Immature natural killer cell (primary cell): ENCODE results near the gene TEDC1. TPM values are rescaled to one million over a fixed set of nuclear protein-coding genes. Genes with fewer than 3 reads are reported as not detected.

Experiments
- DNase-seq, 3 donors: peaks; one replicate each; pipeline ENCODE4 v3.0.0; 2022; ENCODE audit warnings: mixed read lengths in 1 of 3
- H3K27ac Mint-ChIP-seq, 6 donors: one replicate each; pipeline ENCODE4 v1.8.0; 2020; ENCODE audit warnings: mixed read lengths in 6 of 6, mild to moderate bottlenecking in 5 of 6, inconsistent platforms in 4 of 6, moderate library complexity in 3 of 6
- H3K27me3 Mint-ChIP-seq, 3 donors: one replicate each; pipeline ENCODE4 v1.8.0; 2020 to 2021; ENCODE audit warnings: low read depth in 3 of 3, mild to moderate bottlenecking in 3 of 3, mixed read lengths in 3 of 3, moderate library complexity in 3 of 3, inconsistent platforms in 1 of 3
- H3K36me3 Mint-ChIP-seq, 3 donors: one replicate each; pipeline ENCODE4 v1.8.0; 2020; ENCODE audit warnings: mixed read lengths in 3 of 3, inconsistent platforms in 2 of 3, mild to moderate bottlenecking in 2 of 3
- H3K4me1 Mint-ChIP-seq, 2 donors: one replicate each; pipeline ENCODE4 v1.8.0; 2020; ENCODE audit warnings: inconsistent platforms in 2 of 2, mild to moderate bottlenecking in 2 of 2, mixed read lengths in 2 of 2, moderate library complexity in 1 of 2
- H3K4me3 Mint-ChIP-seq, 5 donors: one replicate each; pipeline ENCODE4 v1.8.0; 2020; ENCODE audit warnings: mild to moderate bottlenecking in 5 of 5, mixed read lengths in 5 of 5, inconsistent platforms in 3 of 5, moderate library complexity in 3 of 5
- H3K9me3 Mint-ChIP-seq, 6 donors: one replicate each; pipeline ENCODE4 v1.8.0; 2020; ENCODE audit warnings: mild to moderate bottlenecking in 6 of 6, mixed read lengths in 6 of 6, inconsistent platforms in 4 of 6, moderate library complexity in 3 of 6
- polyA plus RNA-seq, 3 donors: library from polyadenylated mRNA; unstranded; fragments of 300-500 nt; fragmentation: Illumina TruSeq; gene quantifications; one replicate each; pipeline ENCODE4 v1.2.3, GENCODE V29; 2021

Gene TEDC1
- polyA plus RNA-seq: 10 to 100 TPM; 11.4 to 20.3 (median 15.9) TPM

DNA sequence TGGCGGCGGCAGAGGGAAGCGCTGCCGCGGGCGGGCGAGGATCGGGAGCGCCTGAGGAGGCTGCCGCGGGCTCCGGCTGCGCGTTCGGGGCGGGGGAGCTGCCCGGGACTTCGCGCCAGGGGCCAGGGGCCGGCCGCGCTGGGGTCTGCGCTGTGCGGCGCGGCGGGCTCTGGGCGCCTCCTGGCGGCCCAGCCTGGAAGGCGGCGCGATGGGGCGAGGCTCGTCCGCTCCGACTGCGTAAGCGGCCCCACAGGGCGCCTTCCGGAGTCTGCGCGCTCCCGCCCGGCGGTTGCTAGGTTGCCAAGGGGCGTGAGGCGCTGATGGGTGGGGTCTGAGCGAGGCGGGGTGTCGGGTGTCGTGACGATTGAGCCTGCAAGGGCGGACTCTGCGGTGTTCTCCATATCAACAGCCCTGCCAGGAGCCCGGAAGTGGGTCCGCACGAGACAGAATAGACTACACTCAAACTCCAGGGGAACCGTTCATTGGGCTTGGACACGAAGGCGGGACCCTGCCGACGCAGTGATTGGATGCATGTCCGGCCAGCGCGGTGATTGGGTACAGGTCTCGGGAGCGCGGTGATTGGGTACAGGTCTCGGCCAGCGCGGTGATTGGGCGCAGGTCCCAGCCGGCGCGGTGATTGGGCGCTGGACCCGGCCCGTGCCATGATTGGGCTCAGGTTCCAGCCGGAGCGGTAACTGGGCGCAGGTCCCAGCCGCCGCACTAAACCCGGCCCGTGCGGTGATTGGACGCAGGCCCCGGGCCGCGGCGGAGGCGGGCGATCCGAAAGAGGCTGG is at the start of gene TEDC1:
Gene TEDC1 (plus strand): TSS at position 675 of the 794 bp plus-strand sequence. CDS start 130 bp downstream, outside the sequence.
- H3K4me1 Mint-ChIP-seq: peaks cover 26 to 31% of the 10 kb centered on the region in 2 donors
- H3K4me3 Mint-ChIP-seq: peak within 1 kb of the TSS; percentile 81 to 92 (median 91)
- H3K27ac Mint-ChIP-seq: peak within 1 kb of the TSS; percentile 87 to 97 (median 94)
- H3K36me3 Mint-ChIP-seq: no peaks in the 10 kb centered on the region
- H3K27me3 Mint-ChIP-seq: peaks cover 22 to 54% (median 39%) of the 10 kb centered on the region in 3 donors
- peak; percentile 100 for DNase-seq
- no peaks in the 10 kb centered on the region for H3K9me3 Mint-ChIP-seq

GRCh38 chr14:105442125-105442524 is 48.9 kb upstream of the TEDC1 start:
- Mint-ChIP-seq H3K9me3 (no peaks in the 10 kb centered on the region), H3K4me1 (peaks cover 0 to 4% of the 10 kb centered on the region in 2 donors), H3K4me3 (no peak overlapping the region), H3K27me3 (peaks cover 0 to 2% (median 0%) of the 10 kb centered on the region in 3 donors), H3K27ac (no peak overlapping the region), H3K36me3 (peaks cover 0 to 4% (median 4%) of the 10 kb centered on the region in 3 donors)
- no peak for DNase-seq

DNA sequence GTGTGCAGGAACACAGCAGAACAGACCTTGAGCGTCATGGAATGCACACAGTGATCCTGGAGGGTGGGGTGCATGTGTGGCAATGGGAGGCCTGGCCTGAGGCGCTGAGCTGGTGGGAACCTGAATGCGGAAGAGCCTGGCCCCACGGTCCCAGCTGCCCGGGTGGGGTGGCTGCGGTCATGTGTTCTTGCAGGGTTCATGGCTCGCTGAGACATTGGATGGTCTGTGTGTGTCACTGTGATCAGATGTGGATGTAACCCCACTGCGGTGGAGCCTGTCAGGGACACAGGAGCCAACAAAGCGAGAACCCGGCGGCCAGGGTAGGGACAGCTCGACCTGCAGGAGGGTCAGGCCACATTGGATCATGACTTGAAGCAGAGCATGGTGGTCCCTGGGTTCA is 48.2 kb upstream of the TEDC1 start:
- no peaks in the 10 kb centered on the region for H3K9me3 Mint-ChIP-seq
- H3K4me3 Mint-ChIP-seq: no peak overlapping the region
- no peak overlapping the region for H3K27ac Mint-ChIP-seq

DNA sequence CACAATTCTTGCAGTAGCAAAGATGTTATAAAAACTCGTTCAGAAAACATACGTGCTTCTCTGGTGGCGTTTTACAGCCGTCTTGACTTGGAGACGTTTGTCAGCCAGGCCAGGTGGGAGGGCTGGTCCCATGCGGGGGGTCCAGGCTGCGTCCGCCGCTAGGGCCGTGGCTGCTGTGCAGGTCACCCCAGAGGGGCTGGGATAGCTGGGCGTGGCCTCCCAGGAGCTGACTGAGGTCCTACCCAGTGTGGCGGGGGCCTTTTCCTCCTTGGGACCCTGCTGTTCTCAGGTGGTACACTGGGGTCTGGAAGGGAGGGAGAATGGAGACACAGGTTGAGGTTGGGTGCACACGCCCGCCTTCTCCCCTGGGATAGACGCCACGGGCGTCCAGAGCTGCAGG is 46.2 kb upstream of the TEDC1 start:
- H3K27me3 Mint-ChIP-seq: peaks cover 0 to 2% (median 0%) of the 10 kb centered on the region in 3 donors
- DNase-seq: no peak
- no peak overlapping the region for H3K27ac Mint-ChIP-seq
- H3K9me3 Mint-ChIP-seq: no peaks in the 10 kb centered on the region
- H3K36me3 Mint-ChIP-seq: peaks cover 0 to 4% (median 4%) of the 10 kb centered on the region in 3 donors
- no peak overlapping the region for H3K4me3 Mint-ChIP-seq
- H3K4me1 Mint-ChIP-seq: peaks cover 0 to 4% of the 10 kb centered on the region in 2 donors

More for the DNA sequence above, 48.2 kb upstream of the TEDC1 start:
- no peak for DNase-seq
- Mint-ChIP-seq H3K4me1 (peaks cover 0 to 4% of the 10 kb centered on the region in 2 donors), H3K36me3 (peaks cover 0 to 4% (median 4%) of the 10 kb centered on the region in 3 donors), H3K27me3 (peaks cover 0 to 2% (median 0%) of the 10 kb centered on the region in 3 donors)

DNA sequence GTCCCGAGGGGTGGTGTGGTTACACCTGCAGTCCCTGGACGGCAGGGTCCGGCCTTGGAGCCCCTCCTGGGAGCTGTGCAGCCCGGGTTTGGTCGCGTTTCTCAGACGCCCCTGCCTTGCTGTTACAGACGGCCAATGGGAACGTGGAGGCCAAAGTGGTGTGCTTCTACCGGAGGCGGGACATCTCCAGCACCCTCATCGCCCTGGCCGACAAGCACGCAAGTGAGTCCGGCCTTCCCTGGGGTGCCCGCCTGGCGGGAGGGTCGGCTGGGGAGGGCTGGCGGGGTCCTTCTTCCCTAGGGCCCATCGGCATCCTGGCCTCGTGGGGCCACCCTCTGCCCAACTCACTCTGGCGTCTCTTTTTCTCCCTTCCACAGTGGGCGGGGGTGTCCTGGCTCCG is 45.8 kb upstream of the TEDC1 start:
- H3K36me3 Mint-ChIP-seq: peaks cover 0 to 4% (median 4%) of the 10 kb centered on the region in 3 donors
- no peak for DNase-seq

GRCh38 chr14:105445901-105446845 is 44.9 kb upstream of the TEDC1 start:
- H3K4me3 Mint-ChIP-seq: no peak overlapping the region
- no peak for DNase-seq
- no peak overlapping the region for H3K27ac Mint-ChIP-seq
- H3K27me3 Mint-ChIP-seq: peaks cover 0 to 2% (median 0%) of the 10 kb centered on the region in 3 donors
- H3K9me3 Mint-ChIP-seq: no peaks in the 10 kb centered on the region
- peaks cover 0 to 4% of the 10 kb centered on the region in 2 donors for H3K4me1 Mint-ChIP-seq
- peaks cover 0 to 4% (median 4%) of the 10 kb centered on the region in 3 donors for H3K36me3 Mint-ChIP-seq

More for the DNA sequence above, 45.8 kb upstream of the TEDC1 start:
- H3K9me3 Mint-ChIP-seq: no peaks in the 10 kb centered on the region
- H3K27me3 Mint-ChIP-seq: peaks cover 0 to 2% (median 0%) of the 10 kb centered on the region in 3 donors
- H3K27ac Mint-ChIP-seq: no peak overlapping the region
- no peak overlapping the region for H3K4me3 Mint-ChIP-seq
- H3K4me1 Mint-ChIP-seq: peaks cover 0 to 4% of the 10 kb centered on the region in 2 donors

GRCh38 chr14:105446971-105447370 is 44.1 kb upstream of the TEDC1 start:
- Mint-ChIP-seq H3K27ac (peak overlapping the region in 1 of 6 donors; percentile 20), H3K36me3 (peaks cover 0 to 1% (median under 1%) of the 10 kb centered on the region in 3 donors), H3K4me3 (no peak overlapping the region), H3K9me3 (no peaks in the 10 kb centered on the region), H3K27me3 (peaks cover 0 to 2% (median 0%) of the 10 kb centered on the region in 3 donors), H3K4me1 (peaks cover 0 to 2% of the 10 kb centered on the region in 2 donors)
- DNase-seq: no peak

DNA sequence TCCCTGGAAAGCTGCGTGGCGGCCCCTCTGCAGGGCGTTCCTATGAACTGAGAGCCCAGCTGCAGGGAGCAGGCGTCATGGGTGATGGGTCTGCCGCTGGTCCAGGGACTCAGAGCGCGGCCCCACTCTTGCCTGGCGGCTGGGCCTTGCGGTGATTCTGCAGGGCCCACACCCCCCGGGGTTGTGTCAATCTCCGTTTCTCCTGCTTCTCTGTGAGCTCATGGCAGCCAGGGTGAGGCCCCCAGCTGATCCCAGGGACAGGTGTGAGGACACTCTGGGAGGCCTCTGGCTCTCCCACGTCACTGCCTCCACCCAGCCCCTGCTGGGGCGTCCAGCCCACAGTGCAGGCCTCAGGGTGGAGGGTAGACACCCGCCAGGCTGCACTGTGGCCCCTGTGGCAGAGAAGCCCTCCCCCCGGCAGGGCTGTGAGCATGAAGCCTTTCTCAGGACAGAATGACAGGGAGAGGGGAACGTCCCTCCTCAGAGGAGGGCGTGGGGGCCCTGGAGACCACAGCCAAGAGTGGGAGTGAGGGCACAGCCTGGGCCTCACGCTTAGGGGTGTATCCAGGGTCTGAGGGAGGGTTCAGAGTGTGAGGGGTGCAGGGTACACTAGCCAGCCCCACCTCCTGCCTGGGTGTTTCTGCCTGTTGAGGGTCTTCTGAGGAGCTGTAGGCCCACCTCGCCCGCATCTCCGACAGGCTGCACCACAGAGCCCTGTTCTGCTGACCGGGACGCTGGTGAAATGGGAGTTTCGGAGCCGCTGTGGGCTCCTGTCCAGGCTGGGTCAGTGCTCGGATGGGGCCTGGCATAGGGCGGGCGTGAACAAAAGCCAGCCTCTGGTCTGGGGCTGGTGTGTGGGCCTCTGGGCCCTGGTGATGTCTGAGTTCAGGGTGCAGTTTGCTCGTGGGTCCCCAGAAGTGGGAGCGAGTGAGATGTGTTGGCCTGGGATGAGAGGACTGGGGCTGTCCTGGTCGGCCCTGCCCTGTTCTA is 43.1 kb upstream of the TEDC1 start:
- H3K4me3 Mint-ChIP-seq: no peak overlapping the region
- no peaks in the 10 kb centered on the region for H3K4me1 Mint-ChIP-seq
- peaks cover 3 to 7% (median 3%) of the 10 kb centered on the region in 3 donors for H3K36me3 Mint-ChIP-seq
- no peaks in the 10 kb centered on the region for H3K9me3 Mint-ChIP-seq
- peak overlapping the region in 1 of 6 donors; percentile 61 for H3K27ac Mint-ChIP-seq
- peaks cover 0 to 2% (median 0%) of the 10 kb centered on the region in 3 donors for H3K27me3 Mint-ChIP-seq
- DNase-seq: no peak

DNA sequence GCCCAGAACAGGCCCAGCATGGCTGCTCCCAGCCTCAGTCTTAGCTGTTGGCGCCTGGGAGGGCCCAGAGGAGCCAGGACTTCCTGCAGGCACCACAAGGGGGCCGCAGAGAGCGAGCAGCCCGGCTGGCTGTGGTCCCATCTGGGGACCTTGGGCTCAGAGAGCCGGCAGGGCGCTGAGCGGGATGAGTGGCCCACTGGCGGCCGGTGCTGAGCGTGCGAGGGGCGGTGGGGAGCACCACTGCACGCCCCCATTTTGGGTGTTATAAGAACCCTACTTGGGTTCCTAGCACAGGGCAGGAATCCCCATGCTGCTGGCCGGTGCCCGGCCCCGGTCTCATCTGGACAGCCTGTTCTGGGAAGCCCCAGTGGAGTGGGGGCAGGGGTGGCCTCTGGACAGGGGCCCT is 42.3 kb upstream of the TEDC1 start:
- H3K9me3 Mint-ChIP-seq: no peaks in the 10 kb centered on the region
- no peak overlapping the region for H3K27ac Mint-ChIP-seq
- H3K27me3 Mint-ChIP-seq: peaks cover 0 to 2% (median 0%) of the 10 kb centered on the region in 3 donors
- H3K36me3 Mint-ChIP-seq: peaks cover 6 to 7% (median 7%) of the 10 kb centered on the region in 3 donors
- no peak overlapping the region for H3K4me3 Mint-ChIP-seq
- no peaks in the 10 kb centered on the region for H3K4me1 Mint-ChIP-seq
- peak; percentile 61 to 64 (median 63) for DNase-seq

GRCh38 chr14:105449276-105450122 is 41.5 kb upstream of the TEDC1 start:
- no peak for DNase-seq
- Mint-ChIP-seq H3K9me3 (no peaks in the 10 kb centered on the region), H3K27ac (no peak overlapping the region), H3K4me3 (no peak overlapping the region), H3K36me3 (peaks cover 6 to 7% (median 7%) of the 10 kb centered on the region in 3 donors), H3K27me3 (peaks cover 0 to 2% (median 2%) of the 10 kb centered on the region in 3 donors), H3K4me1 (no peaks in the 10 kb centered on the region)

GRCh38 chr14:105450123-105450505 is 40.9 kb upstream of the TEDC1 start:
- Mint-ChIP-seq H3K4me1 (no peaks in the 10 kb centered on the region), H3K27ac (no peak overlapping the region)

More at GRCh38 chr14:105450123-105450505, 40.9 kb upstream of the TEDC1 start:
- Mint-ChIP-seq H3K9me3 (no peaks in the 10 kb centered on the region), H3K36me3 (peaks cover 6 to 7% (median 7%) of the 10 kb centered on the region in 3 donors), H3K4me3 (no peak overlapping the region), H3K27me3 (peaks cover 0 to 2% (median 2%) of the 10 kb centered on the region in 3 donors)
- no peak for DNase-seq
